Sigmoid colon (tissue), 4 donors: ENCODE measurements around the gene COQ10B.

ENCODE experiments used
- CTCF ChIP-seq, 4 experiments: fragments of 450-650 bp in 3 of 4; fragments of 200-600 bp in 1 of 4; IDR thresholded peaks; one replicate each; pipeline ENCODE4 v1.5.1; 2016 to 2019; ENCODE audit warnings: antibody characterized with exemption in 4 of 4, mild to moderate bottlenecking in 3 of 4, moderate library complexity in 2 of 4
- EP300 ChIP-seq, 4 donors: sonication (generic); formaldehyde crosslinking; IDR thresholded peaks; one replicate each; pipeline ENCODE4 v1.6.1; 2017; ENCODE audit warnings: antibody characterized with exemption in 4 of 4
- POLR2A ChIP-seq, 2 donors: fragments of 450-650 bp; IDR thresholded peaks; one replicate each; pipeline ENCODE4 v1.6.1; 2016; ENCODE audit warnings: antibody characterized with exemption in 2 of 2, mild to moderate bottlenecking in 2 of 2, moderate library complexity in 2 of 2
- POLR2AphosphoS5 ChIP-seq, 4 donors: sonication (generic); formaldehyde crosslinking; IDR thresholded peaks; one replicate each; pipeline ENCODE4 v1.6.1; 2017; ENCODE audit warnings: antibody characterized with exemption in 4 of 4

- no peak for TF ChIP-seq EP300 (IDR thresholded peaks at IDR 0.05)
- no peak for TF ChIP-seq CTCF (IDR thresholded peaks at IDR 0.05)
- TF ChIP-seq POLR2A (IDR thresholded peaks at IDR 0.05) = no peak
- TF ChIP-seq POLR2AphosphoS5 (IDR thresholded peaks at IDR 0.05) = no peak
Measured at GRCh38 chr2:197497326-197497725, 44.0 kb downstream of the COQ10B start.
